Upper lobe of right lung (tissue), 1 donor: ENCODE data around the gene C3orf38. TPM values are rescaled to one million over a fixed set of nuclear protein-coding genes. Genes with fewer than 3 reads are reported as not detected.

Experiments used
- ATAC-seq: fragments of 200-7000 bp; cut with Tn5 transposase; one replicate; pipeline ENCODE4 v1.9.1; 2020; ENCODE audit warnings: mild to moderate bottlenecking, moderate library complexity
- DNase-seq: peaks from one replicate; pipeline ENCODE4 v3.0.0-alpha.2; 2020
- H3K27ac ChIP-seq: fragments of 200-600 bp; one replicate; pipeline ENCODE4 v1.8.0; 2022
- H3K27me3 ChIP-seq: fragments of 200-600 bp; one replicate; pipeline ENCODE4 v1.8.0; 2022; ENCODE audit warnings: mild to moderate bottlenecking
- H3K36me3 ChIP-seq: fragments of 200-600 bp; one replicate; pipeline ENCODE4 v1.8.0; 2022
- H3K4me1 ChIP-seq: fragments of 200-600 bp; one replicate; pipeline ENCODE4 v1.8.0; 2022
- H3K4me3 ChIP-seq: fragments of 200-600 bp; one replicate; pipeline ENCODE4 v1.8.0; 2022; ENCODE audit warnings: mild to moderate bottlenecking
- H3K9me3 ChIP-seq: fragments of 200-600 bp; one replicate; pipeline ENCODE4 v1.8.0; 2022
- CTCF ChIP-seq: fragments of 200-600 bp; IDR thresholded peaks from one replicate; pipeline ENCODE4 v1.8.0; 2022; ENCODE audit warnings: antibody characterized with exemption
- intact Hi-C: fragments of 100-400 bp; cut with DNase I; formaldehyde crosslinking; loops from one replicate; pipeline ENCODE4 v1.11.0; 2022
- total RNA-seq: library from RNA; stranded (reverse); fragmentation: NEBNext Ultra II Directional; extraction: Animal tissue kit (Norgen Biotek cat#: 25700); gene quantifications from one replicate; pipeline ENCODE4 v1.2.1, GENCODE V29; 2021
- donor health status: DM: no; HTN: yes; CAD: no; lungs with severe emphysema.

C3orf38 gene
- total RNA-seq, 1 donor from 2014 or later = 18.1 TPM

GRCh38 chr3:88203642-88204055, 53.9 kb downstream of the C3orf38 start:
- intact Hi-C loops = no loop called here
- DNase-seq (no peak), ATAC-seq (peak; percentile 95)
- Histone ChIP-seq H3K27ac (no peak overlapping the region), H3K4me1 (peaks cover 5% of the 10 kb centered on the region), H3K27me3 (no peaks in the 10 kb centered on the region), H3K36me3 (no peaks in the 10 kb centered on the region), H3K9me3 (no peaks in the 10 kb centered on the region), H3K4me3 (no peak overlapping the region)
- peak; percentile 79 for TF ChIP-seq CTCF

Other genes starting within 250 kb of the C3orf38 start
- 79.2 TPM for gene CGGBP1, start 91.0 kb upstream of the C3orf38 start, total RNA-seq
- 20.6 TPM for gene ZNF654, start 90.7 kb upstream of the C3orf38 start, total RNA-seq